Measurements from ENCODE around the gene SRPK1.

SRPK1 gene

GRCh38 chr6:35786810-35787209, 134.1 kb downstream of the SRPK1 start:
- Histone ChIP-seq H3K27me3 (ENCODE audit: control insufficient read depth, low read length) (peaks cover 32% of the 10 kb centered on the region), H3K4me1 (ENCODE audit: control insufficient read depth, low read length) (no peaks in the 10 kb centered on the region), H3K79me2 (ENCODE audit: control insufficient read depth, low read length) (no peaks in the 10 kb centered on the region), H3K9me2 (replicated peaks; ENCODE audit: control insufficient read depth, low read length) (no peaks in the 10 kb centered on the region), H3K4me3 (ENCODE audit: low read length) (no peak overlapping the region), H3K36me3 (ENCODE audit: control insufficient read depth, low read length) (no peaks in the 10 kb centered on the region), H3F3A (ENCODE audit: control insufficient read depth, insufficient read depth) (no peaks in the 10 kb centered on the region), H3K4me2 (ENCODE audit: low read length) (no peak overlapping the region), H4K20me1 (ENCODE audit: control insufficient read depth, insufficient read depth, low read depth, low read length) (no peaks in the 10 kb centered on the region), H3K27ac (ENCODE audit: low read depth, low read length) (no peak overlapping the region), H3K9me3 (ENCODE audit: control insufficient read depth, insufficient read depth, low read length) (no peaks in the 10 kb centered on the region)
- TF ChIP-seq CTCF (IDR thresholded peaks at IDR 0.05; ENCODE audit: low read depth, low read length, poor library complexity, severe bottlenecking), result no peak
- no peak for TF ChIP-seq EZH2phosphoT487 (IDR thresholded peaks at IDR 0.05; ENCODE audit: borderline replicate concordance, low read length)

DNA sequence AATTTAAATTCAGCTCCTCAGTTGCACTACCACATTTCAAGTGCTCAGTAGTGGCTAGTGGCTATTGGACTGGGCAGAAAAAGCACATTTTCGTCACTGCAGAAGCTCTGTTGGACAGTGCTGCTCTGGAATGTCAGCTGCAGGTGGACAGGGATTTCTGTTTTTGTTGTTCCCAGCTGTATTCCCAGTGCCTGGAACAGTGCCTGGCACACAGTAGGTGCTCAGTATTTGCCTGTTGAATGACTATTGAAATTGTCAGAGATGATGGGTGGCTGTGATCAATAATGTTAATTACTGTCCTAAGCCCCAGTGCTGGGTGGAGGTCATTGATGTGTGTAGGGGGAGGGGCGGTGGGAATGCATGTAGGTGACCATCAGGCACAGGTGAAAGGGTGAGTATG, 134.6 kb downstream of the SRPK1 start:
- Histone ChIP-seq H3K4me1 (ENCODE audit: control insufficient read depth, low read length) (no peaks in the 10 kb centered on the region), H3K4me2 (ENCODE audit: low read length) (no peak overlapping the region), H3K27me3 (ENCODE audit: control insufficient read depth, low read length) (peaks cover 32% of the 10 kb centered on the region), H3F3A (ENCODE audit: control insufficient read depth, insufficient read depth) (no peaks in the 10 kb centered on the region), H3K4me3 (ENCODE audit: low read length) (no peak overlapping the region), H3K9me2 (replicated peaks; ENCODE audit: control insufficient read depth, low read length) (no peaks in the 10 kb centered on the region), H4K20me1 (ENCODE audit: control insufficient read depth, insufficient read depth, low read depth, low read length) (no peaks in the 10 kb centered on the region), H3K27ac (ENCODE audit: low read depth, low read length) (no peak overlapping the region), H3K9me3 (ENCODE audit: control insufficient read depth, insufficient read depth, low read length) (no peaks in the 10 kb centered on the region), H3K36me3 (ENCODE audit: control insufficient read depth, low read length) (no peaks in the 10 kb centered on the region), H3K79me2 (ENCODE audit: control insufficient read depth, low read length) (no peaks in the 10 kb centered on the region)
- no peak for TF ChIP-seq EZH2phosphoT487 (IDR thresholded peaks at IDR 0.05; ENCODE audit: borderline replicate concordance, low read length)
- no peak for TF ChIP-seq CTCF (IDR thresholded peaks at IDR 0.05; ENCODE audit: low read depth, low read length, poor library complexity, severe bottlenecking)

DNA sequence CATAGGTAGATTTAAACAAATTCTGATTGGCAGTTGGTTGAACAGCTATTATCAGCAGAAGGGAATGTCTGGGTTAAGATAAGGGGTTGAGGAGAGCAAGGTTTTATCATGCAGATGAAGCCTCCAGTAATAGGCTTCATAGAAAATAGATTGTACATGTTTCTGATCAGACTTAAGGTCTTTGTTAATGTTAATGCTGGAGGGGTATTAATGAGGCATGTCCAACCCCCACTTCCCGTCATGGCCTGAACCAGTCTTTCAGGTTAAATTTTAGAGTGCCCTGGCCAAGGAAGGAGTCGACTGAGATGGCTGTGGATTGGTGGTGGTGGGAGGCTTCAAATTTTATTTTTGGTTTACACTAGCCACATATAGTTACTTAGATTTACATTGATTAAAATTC, 136.7 kb downstream of the SRPK1 start:
- Histone ChIP-seq H4K20me1 (ENCODE audit: control insufficient read depth, insufficient read depth, low read depth, low read length) (no peaks in the 10 kb centered on the region), H3K79me2 (ENCODE audit: control insufficient read depth, low read length) (no peaks in the 10 kb centered on the region), H3K9me3 (ENCODE audit: control insufficient read depth, insufficient read depth, low read length) (no peaks in the 10 kb centered on the region), H3K4me2 (ENCODE audit: low read length) (no peak overlapping the region), H3F3A (ENCODE audit: control insufficient read depth, insufficient read depth) (no peaks in the 10 kb centered on the region), H3K27me3 (ENCODE audit: control insufficient read depth, low read length) (peaks cover 20% of the 10 kb centered on the region), H3K4me3 (ENCODE audit: low read length) (no peak overlapping the region), H3K4me1 (ENCODE audit: control insufficient read depth, low read length) (no peaks in the 10 kb centered on the region), H3K36me3 (ENCODE audit: control insufficient read depth, low read length) (no peaks in the 10 kb centered on the region), H3K27ac (ENCODE audit: low read depth, low read length) (no peak overlapping the region), H3K9me2 (replicated peaks; ENCODE audit: control insufficient read depth, low read length) (no peaks in the 10 kb centered on the region)
- TF ChIP-seq CTCF (IDR thresholded peaks at IDR 0.05; ENCODE audit: low read depth, low read length, poor library complexity, severe bottlenecking), result no peak
- no peak for TF ChIP-seq EZH2phosphoT487 (IDR thresholded peaks at IDR 0.05; ENCODE audit: borderline replicate concordance, low read length)

Measured in DOHH2 (cell line).